GM15510 (cell line): ENCODE data around the gene HORMAD2.

Experiments
- POLR2A ChIP-seq: IDR thresholded peaks from 3 replicates; pipeline ENCODE4 v1.6.1; 2011; ENCODE audit warnings: borderline replicate concordance; ENCODE audit not compliant: insufficient read length; ENCODE audit errors: extremely low read depth

Gene HORMAD2

GRCh38 chr22:30226192-30226832, 146.0 kb downstream of the HORMAD2 start:
- TF ChIP-seq POLR2A = no peak
